ENCODE measurements around the gene FAAP20.

Gene FAAP20

GRCh38 chr1:2177946-2178538, 16.5 kb downstream of the FAAP20 start:
- DNase-seq (ENCODE audit: low read depth) = no peak

GRCh38 chr1:2177541-2177940, 17.0 kb downstream of the FAAP20 start:
- DNase-seq (ENCODE audit: low read depth) = no peak

DNA sequence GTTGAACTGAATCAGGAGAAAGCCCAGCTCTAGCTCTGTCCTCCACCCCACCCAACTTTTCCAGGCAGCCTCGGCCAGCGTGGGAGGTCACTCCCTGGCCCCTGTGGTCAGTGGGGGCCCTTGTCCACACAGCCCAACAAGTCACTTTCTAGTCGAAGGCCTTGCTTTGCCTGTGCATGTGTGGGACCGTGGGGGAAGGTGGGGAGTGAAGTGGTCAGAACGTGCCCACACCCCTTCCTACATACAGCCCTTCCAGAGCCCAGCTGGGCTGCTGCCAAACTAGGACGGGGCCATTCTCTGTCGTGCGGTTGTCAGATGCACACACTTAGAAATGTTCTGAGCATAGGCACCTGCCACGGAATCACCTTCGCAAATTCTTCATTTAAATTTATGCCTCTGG, 18.0 kb downstream of the FAAP20 start:
- no peak for DNase-seq (ENCODE audit: low read depth)

- DNase-seq (ENCODE audit: low read depth) = no peak
Observed at GRCh38 chr1:2175681-2176454, 18.7 kb downstream of the FAAP20 start.

DNA sequence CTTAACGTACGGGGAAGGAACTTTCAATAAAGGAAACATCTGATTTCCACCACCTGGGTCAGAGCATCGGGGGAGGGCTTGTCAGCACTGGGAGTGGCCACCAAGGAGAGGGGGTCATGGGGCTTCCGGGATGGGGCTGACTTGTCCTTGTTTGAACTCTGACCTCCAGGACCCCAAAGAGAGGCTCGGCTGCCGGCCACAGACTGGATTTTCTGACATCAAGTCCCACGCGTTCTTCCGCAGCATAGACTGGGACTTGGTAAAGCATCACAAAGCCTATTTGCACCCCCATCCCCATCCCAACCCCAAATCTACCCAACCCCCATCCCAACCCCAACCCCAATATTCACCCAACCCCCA, 19.5 kb downstream of the FAAP20 start:
- no peak for DNase-seq (ENCODE audit: low read depth)

GRCh38 chr1:2174348-2175054, 20.1 kb downstream of the FAAP20 start:
- DNase-seq (ENCODE audit: low read depth) = peak; percentile 33

- DNase-seq (ENCODE audit: low read depth) = no peak
Observed at GRCh38 chr1:2173546-2174347, 20.8 kb downstream of the FAAP20 start.

DNA sequence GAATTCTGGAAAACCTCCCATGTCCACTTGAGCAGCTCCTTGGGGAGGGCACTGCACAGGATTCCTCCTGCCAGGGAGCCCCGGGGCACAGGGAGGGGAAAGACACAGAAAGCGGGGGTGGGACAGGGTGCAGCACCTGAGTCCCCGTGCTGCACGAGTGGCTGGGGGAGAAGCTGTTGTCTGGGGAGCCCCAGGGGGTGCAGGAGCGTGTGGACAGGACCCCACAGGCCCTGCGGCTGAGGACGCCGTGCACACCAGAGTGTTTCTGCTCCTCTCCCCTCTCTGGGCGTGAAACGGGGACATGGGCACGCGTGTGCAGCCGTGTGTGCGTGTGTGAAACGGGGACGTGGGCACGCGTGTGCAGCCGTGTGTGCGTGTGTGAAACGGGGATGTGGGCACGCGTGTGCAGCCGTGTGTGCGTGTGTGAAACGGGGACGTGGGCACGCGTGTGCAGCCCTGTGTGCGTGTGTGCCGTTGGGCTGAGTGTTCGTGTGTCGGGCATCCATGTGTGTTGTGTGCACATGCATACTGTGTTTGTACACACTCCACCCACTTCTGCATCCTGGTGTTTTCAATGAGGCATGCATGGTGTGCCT, 21.9 kb downstream of the FAAP20 start:
- no peak for DNase-seq (ENCODE audit: low read depth)

GRCh38 chr1:2172012-2172411, 22.6 kb downstream of the FAAP20 start:
- no peak for DNase-seq (ENCODE audit: low read depth)

DNA sequence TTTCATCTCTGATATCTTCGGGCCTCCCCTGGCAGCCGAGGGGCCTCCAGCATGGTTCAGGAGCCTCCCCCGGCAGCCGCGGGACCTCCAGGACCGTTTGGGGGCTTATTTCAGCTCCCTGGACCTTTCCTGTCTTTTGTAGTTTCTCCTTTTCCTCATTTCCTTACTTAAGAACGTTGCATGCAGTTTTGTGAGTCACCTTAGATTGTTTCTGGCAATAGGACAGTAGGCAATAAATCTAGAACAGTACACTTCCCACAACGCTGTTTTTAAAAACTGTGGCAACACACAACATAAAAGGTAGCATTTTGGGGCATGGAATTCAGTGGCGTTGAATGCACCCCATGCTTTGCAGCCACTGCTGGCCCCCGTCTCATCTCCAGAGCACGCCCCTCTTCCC, 24.4 kb downstream of the FAAP20 start:
- no peak for DNase-seq (ENCODE audit: low read depth)

- DNase-seq (ENCODE audit: low read depth) = no peak
Observed at GRCh38 chr1:2169200-2169836, 25.3 kb downstream of the FAAP20 start.

DNA sequence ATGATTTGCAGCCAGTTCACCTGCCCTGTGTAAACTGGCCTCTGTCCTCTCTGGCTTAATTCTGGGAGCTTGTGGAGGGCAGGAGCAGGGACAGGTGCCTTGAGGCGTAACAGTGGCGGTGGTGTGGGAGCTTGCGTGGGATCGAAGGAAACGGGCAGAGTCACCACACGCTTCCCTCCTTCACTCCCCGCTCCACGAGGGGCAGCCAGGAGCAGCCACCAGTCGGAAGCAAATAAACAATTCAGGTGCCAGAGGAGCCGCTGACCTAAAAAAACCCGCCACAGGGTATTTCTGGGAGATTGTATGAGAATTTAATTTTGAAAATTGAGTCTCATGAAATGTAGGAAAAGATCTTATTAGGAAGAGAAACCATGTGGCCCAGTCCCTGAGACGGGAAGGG, 26.0 kb downstream of the FAAP20 start:
- DNase-seq (ENCODE audit: low read depth) = no peak

GRCh38 chr1:2168090-2168489, 26.5 kb downstream of the FAAP20 start:
- DNase-seq (ENCODE audit: low read depth) = no peak

DNA sequence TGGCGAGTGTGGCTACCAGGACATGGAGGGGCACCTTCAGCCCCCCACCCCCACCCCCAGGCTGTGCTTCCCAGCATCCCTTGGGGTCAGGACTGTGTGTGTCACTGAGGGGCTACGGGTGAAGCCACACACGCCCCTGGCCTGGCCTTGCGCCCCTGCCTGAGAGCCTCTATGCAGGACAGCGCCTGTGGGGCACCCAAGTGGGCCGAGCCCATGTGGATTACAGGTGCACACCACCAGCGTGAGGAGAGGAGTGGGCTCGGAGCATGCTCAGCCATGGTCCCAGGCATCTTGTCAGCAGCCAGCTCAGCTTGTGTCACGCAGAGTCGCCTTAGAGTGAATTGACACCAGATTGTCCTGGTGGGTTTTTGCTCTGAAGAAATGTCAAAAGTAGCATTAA, 27.9 kb downstream of the FAAP20 start:
- no peak for DNase-seq (ENCODE audit: low read depth)

GRCh38 chr1:2166254-2166653, 28.3 kb downstream of the FAAP20 start:
- no peak for DNase-seq (ENCODE audit: low read depth)

DNA sequence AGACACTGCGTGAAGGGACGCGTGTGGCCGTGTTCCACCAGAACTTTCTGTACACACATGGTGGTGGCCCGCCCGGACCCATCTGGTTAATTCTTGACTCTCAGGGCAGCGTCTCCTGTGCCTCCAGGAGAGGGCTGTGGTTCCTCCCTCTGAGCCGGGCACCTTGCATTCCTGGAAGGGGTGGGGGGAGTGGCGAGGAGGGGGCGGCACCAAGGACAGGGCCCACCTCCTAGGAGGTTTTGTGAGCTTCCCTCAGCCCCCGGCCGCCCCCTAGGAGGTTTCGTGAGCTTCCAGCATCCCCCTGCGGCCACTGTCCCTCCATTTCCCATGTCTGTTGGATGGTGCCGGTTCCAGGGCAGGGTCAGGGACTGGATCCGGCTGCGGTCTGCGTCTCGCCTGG, 28.9 kb downstream of the FAAP20 start:
- DNase-seq (ENCODE audit: low read depth) = no peak

- DNase-seq (ENCODE audit: low read depth) = no peak
Observed at GRCh38 chr1:2163205-2163604, 31.4 kb downstream of the FAAP20 start.

GRCh38 chr1:2160451-2161300, 33.9 kb downstream of the FAAP20 start:
- no peak for DNase-seq (ENCODE audit: low read depth)

DNA sequence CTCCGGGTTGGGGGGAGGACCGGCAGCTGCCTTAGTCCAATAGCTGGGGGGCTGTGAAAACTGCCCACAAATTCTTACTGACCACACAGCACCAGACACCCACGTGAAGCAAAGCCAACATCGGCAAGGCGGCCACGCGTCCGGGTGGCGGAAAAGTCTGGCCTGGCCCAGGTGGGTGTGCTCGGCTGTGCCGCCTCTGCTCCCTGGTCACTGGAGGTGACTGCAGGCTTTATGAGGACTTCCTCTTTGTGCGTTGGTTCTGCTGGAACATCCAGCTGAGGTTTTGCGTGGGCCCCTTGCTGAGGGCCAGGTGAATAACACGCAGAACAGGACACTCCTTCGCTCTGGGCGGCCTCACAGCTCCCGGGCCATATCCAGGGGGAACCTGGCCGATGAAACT, 35.4 kb downstream of the FAAP20 start:
- no peak for DNase-seq (ENCODE audit: low read depth)

DNA sequence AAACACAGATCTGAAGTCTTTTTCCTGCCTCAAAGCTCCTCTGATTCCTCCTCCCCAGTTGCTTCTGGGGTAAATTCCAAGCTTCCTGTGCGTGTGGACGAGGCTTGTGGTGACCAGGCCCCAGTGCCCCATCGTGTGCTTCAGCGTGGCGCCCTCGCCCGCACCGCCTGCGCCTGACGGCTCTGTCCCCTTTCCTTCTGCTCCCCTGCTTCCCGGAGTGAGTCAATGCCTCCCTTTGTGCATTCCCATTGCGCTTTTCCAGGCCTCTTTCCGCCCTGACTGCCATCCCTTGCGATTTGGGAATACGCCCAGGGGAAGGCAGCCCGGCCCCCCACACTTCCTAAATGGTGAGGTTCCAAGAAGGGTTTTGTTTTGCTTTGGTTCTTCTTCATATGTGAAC, 36.3 kb downstream of the FAAP20 start:
- DNase-seq (ENCODE audit: low read depth) = no peak

DNA sequence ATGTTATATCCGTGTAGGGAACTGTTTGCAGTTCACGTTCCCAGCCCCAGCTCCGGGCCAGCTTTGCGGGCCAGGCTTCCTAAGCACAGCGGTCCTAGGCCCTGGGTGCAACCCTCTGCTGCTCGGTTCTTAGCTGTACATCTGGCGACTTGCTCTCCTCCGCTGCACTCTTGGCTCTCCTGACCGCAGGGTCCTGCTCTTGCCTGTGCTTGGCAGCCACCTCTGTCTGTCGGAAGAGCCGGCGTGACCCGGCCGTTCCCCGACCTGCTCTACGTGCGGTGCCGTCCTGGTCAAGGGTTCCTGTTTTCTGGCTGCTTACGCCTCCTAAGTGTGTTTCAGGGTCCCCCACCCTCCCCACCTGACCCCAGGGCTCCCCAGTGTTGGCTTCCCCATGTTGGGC, 36.7 kb downstream of the FAAP20 start:
- DNase-seq (ENCODE audit: low read depth) = no peak
